Measurements from ENCODE around the gene CEMIP. TPM values are rescaled to one million over a fixed set of nuclear protein-coding genes. Genes with fewer than 3 reads are reported as not detected.

CEMIP gene
- total and polyA plus RNA-seq, 2 of the 4 experiments (the other 2 are of a cell fraction) = 63.8 to 78.0 TPM

DNA sequence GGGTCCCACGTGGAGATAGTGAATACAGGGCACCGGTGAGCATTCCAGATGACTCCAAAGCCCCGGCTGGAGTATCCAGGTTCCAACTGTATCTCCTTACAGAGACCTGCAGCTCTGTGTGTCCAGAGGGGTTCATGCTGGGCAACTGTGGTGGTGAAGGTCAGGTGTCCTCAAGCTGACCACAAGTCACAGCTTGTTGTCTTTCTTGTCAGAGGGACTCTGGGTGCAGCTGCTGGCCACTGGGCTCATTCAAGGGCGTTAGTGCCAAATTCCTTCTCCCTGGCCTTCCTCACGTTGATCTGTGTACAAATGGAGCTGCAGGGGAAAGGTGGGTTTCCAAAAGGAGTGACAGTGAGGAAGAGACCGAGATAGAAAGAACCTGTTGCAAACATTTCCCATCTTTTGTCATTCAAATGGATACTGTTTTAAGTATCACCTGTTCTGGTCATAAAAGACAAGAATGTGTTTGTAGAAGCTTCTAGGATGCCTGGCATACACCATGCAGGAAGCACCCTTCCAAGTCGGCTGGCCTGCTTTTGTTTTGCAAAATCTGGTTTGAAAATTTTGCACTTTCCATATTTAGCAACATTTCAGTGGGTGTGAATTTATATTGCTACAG, 52.5 kb downstream of the CEMIP start:
- Histone ChIP-seq H2BK20ac (ENCODE audit: low read depth, low read length) (no peak overlapping the region), H2AK9ac (replicated peaks; ENCODE audit: low read depth, low read length, poor library complexity) (no peak overlapping the region), H3K4me3 (ENCODE audit: insufficient read depth, low read depth, low read length) (no peak overlapping the region), H3K23ac (ENCODE audit: low read depth, low read length) (no peak overlapping the region), H3K4ac (ENCODE audit: low read depth, low read length) (no peak overlapping the region), H2BK5ac (ENCODE audit: low read depth, low read length, poor library complexity, severe bottlenecking) (no peak overlapping the region), H3K79me1 (ENCODE audit: low read depth in 1 of 2, low read length in 2 of 2) (peaks cover 6 to 35% of the 10 kb centered on the region in 2 experiments; a peak in 3 of 4 replicates), H3K18ac (ENCODE audit: low read depth, low read length) (no peak overlapping the region), H4K8ac (ENCODE audit: low read depth in 2 of 2, low read length in 2 of 2) (no peak overlapping the region), H3K9ac (ENCODE audit: low read depth, low read length) (no peak overlapping the region), H4K91ac (ENCODE audit: insufficient read depth, low read depth, low read length) (no peak overlapping the region), H3K4me1 (ENCODE audit: control insufficient read depth, insufficient read depth, low read length) (peaks cover 8% of the 10 kb centered on the region; the same call in 1 of the 2 replicates), H2AK5ac (ENCODE audit: low read depth, low read length) (no peak overlapping the region), H4K20me1 (ENCODE audit: insufficient read depth, low read length) (peaks cover 84% of the 10 kb centered on the region), H2BK15ac (ENCODE audit: low read depth, low read length) (no peak overlapping the region), H3K14ac (replicated peaks; ENCODE audit: low read depth, low read length) (no peak overlapping the region), H3K56ac (ENCODE audit: extremely low read depth, insufficient read depth, low read length) (no peak overlapping the region), H2BK120ac (ENCODE audit: low read depth, low read length) (no peak overlapping the region), H4K5ac (ENCODE audit: low read depth, low read length) (no peak overlapping the region), H3K27ac (ENCODE audit: insufficient read depth, low read length) (no peak overlapping the region), H3K9me1 (ENCODE audit: insufficient read depth, low read length) (peaks cover 7% of the 10 kb centered on the region; the same call in 1 of the 2 replicates), H3K27me3 (ENCODE audit: control insufficient read depth, insufficient read depth, low read length) (no peaks in the 10 kb centered on the region), H2AFZ (replicated peaks; ENCODE audit: low read length, poor library complexity) (no peak overlapping the region), H3K36me3 (ENCODE audit: control insufficient read depth, insufficient read depth, low read length) (peaks cover 53% of the 10 kb centered on the region), H3K9me3 (ENCODE audit: control insufficient read depth, insufficient read depth, low read length) (no peaks in the 10 kb centered on the region), H3K4me2 (ENCODE audit: low read depth, low read length) (no peak overlapping the region)
- in situ Hi-C loops (cut with MboI; ENCODE audit: low sequenced_read_pairs) (no loop called here), dilution Hi-C loops (cut with HindIII; ENCODE audit: low sequenced_read_pairs, unreplicated experiment) (no loop called here), intact Hi-C loops (cut with micrococcal nuclease) (no loop called here)
- no peak for ATAC-seq (ENCODE audit: low read depth)
- whole genome bisulfite sequencing, 2 experiments (ENCODE audit: extremely low coverage in 2 of 2, insufficient read length in 1 of 2) = no CpG with 5 or more reads among the region's 7 CpGs
- BruUV-seq (replicated peaks) = no TSS peak
- POLR2A ChIA-PET (ENCODE audit: unreplicated experiment) = no interaction called here
- DNase-seq = no peak
- TF ChIP-seq FOS (IDR thresholded peaks at IDR 0.05; ENCODE audit: low read depth, low read length) (no peak), CHD1 (IDR thresholded peaks at IDR 0.05; ENCODE audit: low read depth, low read length) (no peak), NFE2L2 (IDR thresholded peaks at IDR 0.05; ENCODE audit: low read depth, low read length) (no peak)
- CTCF ChIA-PET = no interaction called here

All from IMR-90 (cell line).